Loucy (cell line): Measurements from ENCODE around the gene SRBD1.

Experiments
- H2AFZ ChIP-seq: fragments of 200-600 bp; sonication (generic); 2 replicates; pipeline ENCODE4 v1.6.0; 2016; ENCODE audit warnings: antibody characterized with exemption, mild to moderate bottlenecking, low read length, moderate library complexity
- H3F3A ChIP-seq: fragments of 200-600 bp; 2 replicates; pipeline ENCODE4 v1.6.0; 2016; ENCODE audit warnings: antibody characterized with exemption, low read depth, mild to moderate bottlenecking
- H3K27me3 ChIP-seq: fragments of 200-600 bp; sonication (generic); 2 replicates; pipeline ENCODE4 v1.6.1; 2014; ENCODE audit warnings: low read length, mild to moderate bottlenecking; ENCODE audit not compliant: insufficient read depth, poor library complexity, severe bottlenecking
- H3K36me3 ChIP-seq: fragments of 200-600 bp; sonication (generic); 2 replicates; pipeline ENCODE4 v1.6.1; 2016; ENCODE audit warnings: low read length; ENCODE audit not compliant: insufficient read depth
- H3K4me1 ChIP-seq: fragments of 200-600 bp; sonication (generic); 2 replicates; pipeline ENCODE4 v1.5.1; 2014; ENCODE audit warnings: low read length, mild to moderate bottlenecking; ENCODE audit not compliant: insufficient read depth, poor library complexity, severe bottlenecking
- H3K4me2 ChIP-seq: fragments of 200-600 bp; sonication (generic); 2 replicates; pipeline ENCODE4 v1.6.0; 2014; ENCODE audit warnings: antibody characterized with exemption, low read length, low read depth, mild to moderate bottlenecking; ENCODE audit not compliant: poor library complexity, severe bottlenecking
- H3K4me3 ChIP-seq: fragments of 200-600 bp; sonication (generic); 2 replicates; pipeline ENCODE4 v1.5.1; 2014; ENCODE audit warnings: low read length, mild to moderate bottlenecking, mixed read lengths; ENCODE audit not compliant: poor library complexity, severe bottlenecking
- H3K79me2 ChIP-seq: fragments of 200-600 bp; sonication (generic); 2 replicates; pipeline ENCODE4 v1.6.1; 2014; ENCODE audit warnings: low read length; ENCODE audit not compliant: insufficient read depth
- H3K9ac ChIP-seq: fragments of 200-600 bp; sonication (generic); 2 replicates; pipeline ENCODE4 v1.6.0; 2014; ENCODE audit warnings: mild to moderate bottlenecking, low read depth, low read length, moderate library complexity; ENCODE audit not compliant: poor library complexity, severe bottlenecking
- H3K9me2 ChIP-seq: fragments of 200-600 bp; sonication (generic); replicated peaks from 2 replicates; pipeline ENCODE4 v1.6.1; 2016; ENCODE audit warnings: low read depth, low read length, mixed read lengths
- H3K9me3 ChIP-seq: fragments of 200-600 bp; sonication (generic); 2 replicates; pipeline ENCODE4 v1.6.1; 2014; ENCODE audit warnings: mild to moderate bottlenecking, antibody characterized with exemption, low read length, low read depth; ENCODE audit not compliant: insufficient read depth
- H4K20me1 ChIP-seq: fragments of 200-600 bp; sonication (generic); 2 replicates; pipeline ENCODE4 v1.6.0; 2014; ENCODE audit warnings: antibody characterized with exemption, low read length, mild to moderate bottlenecking; ENCODE audit not compliant: insufficient read depth, poor library complexity, severe bottlenecking
- EZH2phosphoT487 ChIP-seq: fragments of 200-600 bp; IDR thresholded peaks from 2 replicates; pipeline ENCODE4 v1.6.1; 2018; ENCODE audit warnings: antibody characterized with exemption, mild to moderate bottlenecking, moderate library complexity, borderline replicate concordance
- TF ChIP-seq, protein P1 (sequence below): fragments of 200-600 bp; sonication (generic); conservative IDR thresholded peaks from 2 replicates; pipeline ENCODE4 v1.5.1; 2014; ENCODE audit warnings: mild to moderate bottlenecking, antibody characterized with exemption, low read length

The SRBD1 gene

DNA sequence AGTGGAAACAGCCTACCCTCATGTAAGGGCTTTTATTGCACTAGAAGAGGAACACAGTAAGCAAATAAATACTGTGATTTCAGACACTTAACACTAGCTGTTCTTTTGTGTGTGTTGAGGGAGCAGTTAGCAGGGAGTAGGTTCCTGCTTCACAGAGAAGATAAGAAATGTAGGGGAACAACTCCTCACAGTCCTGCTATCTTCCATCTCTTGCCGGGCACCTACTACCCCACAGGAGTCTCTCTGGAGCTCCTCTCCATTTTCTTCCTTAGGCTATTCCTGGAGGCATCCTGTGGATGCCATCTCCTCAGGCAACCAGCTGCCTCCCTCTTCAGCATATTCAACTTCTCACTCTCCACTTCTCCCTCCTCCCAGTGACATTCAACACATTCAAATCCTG is 145.0 kb downstream of the SRBD1 start:
- H3K36me3 ChIP-seq = peaks cover 9% of the 10 kb centered on the region; the same call in 1 of the 2 replicates
- peaks cover 4% of the 10 kb centered on the region for H3K4me1 ChIP-seq
- no peaks in the 10 kb centered on the region for H3F3A ChIP-seq
- TF ChIP-seq, protein P1, sequence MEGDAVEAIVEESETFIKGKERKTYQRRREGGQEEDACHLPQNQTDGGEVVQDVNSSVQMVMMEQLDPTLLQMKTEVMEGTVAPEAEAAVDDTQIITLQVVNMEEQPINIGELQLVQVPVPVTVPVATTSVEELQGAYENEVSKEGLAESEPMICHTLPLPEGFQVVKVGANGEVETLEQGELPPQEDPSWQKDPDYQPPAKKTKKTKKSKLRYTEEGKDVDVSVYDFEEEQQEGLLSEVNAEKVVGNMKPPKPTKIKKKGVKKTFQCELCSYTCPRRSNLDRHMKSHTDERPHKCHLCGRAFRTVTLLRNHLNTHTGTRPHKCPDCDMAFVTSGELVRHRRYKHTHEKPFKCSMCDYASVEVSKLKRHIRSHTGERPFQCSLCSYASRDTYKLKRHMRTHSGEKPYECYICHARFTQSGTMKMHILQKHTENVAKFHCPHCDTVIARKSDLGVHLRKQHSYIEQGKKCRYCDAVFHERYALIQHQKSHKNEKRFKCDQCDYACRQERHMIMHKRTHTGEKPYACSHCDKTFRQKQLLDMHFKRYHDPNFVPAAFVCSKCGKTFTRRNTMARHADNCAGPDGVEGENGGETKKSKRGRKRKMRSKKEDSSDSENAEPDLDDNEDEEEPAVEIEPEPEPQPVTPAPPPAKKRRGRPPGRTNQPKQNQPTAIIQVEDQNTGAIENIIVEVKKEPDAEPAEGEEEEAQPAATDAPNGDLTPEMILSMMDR = no peak
- no peak for TF ChIP-seq EZH2phosphoT487
- no peak overlapping the region for H3K4me3 ChIP-seq
- H3K79me2 ChIP-seq = no peaks in the 10 kb centered on the region; the same call in 1 of the 2 replicates
- H3K27me3 ChIP-seq = no peaks in the 10 kb centered on the region
- no peaks in the 10 kb centered on the region for H3K9me2 ChIP-seq
- H3K9ac ChIP-seq = no peak overlapping the region
- H4K20me1 ChIP-seq = peaks cover 13% of the 10 kb centered on the region
- H3K9me3 ChIP-seq = no peaks in the 10 kb centered on the region
- no peak overlapping the region for H2AFZ ChIP-seq
- no peak overlapping the region for H3K4me2 ChIP-seq

DNA sequence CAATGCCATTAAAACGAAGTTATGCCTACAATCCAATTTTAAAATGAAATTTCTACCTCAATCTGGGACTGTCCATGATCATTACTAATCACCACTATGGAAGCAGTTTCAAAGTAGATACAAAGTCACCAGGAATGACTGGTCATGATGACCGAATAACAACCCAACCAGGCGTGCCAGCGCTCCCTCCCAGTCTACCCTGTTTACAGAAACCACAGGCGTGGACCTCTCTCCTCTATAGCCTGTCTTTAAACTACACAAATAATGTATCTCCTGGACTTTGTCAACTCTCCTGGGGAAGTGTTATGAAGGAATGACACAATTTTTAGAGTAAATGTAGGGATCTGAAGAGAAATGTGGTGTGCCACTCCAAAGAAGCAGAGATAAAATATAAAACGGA is 150.2 kb downstream of the SRBD1 start:
- Histone ChIP-seq H2AFZ (no peak overlapping the region), H3K4me2 (no peak overlapping the region), H3K4me1 (peaks cover 4% of the 10 kb centered on the region), H3K27me3 (no peaks in the 10 kb centered on the region), H3K9me3 (no peaks in the 10 kb centered on the region), H4K20me1 (peaks cover 22% of the 10 kb centered on the region), H3K79me2 (no peaks in the 10 kb centered on the region; the same call in 1 of the 2 replicates), H3K36me3 (peaks cover 16% of the 10 kb centered on the region), H3K4me3 (no peak overlapping the region), H3K9me2 (no peaks in the 10 kb centered on the region), H3F3A (no peaks in the 10 kb centered on the region), H3K9ac (no peak overlapping the region)
- no peak for TF ChIP-seq EZH2phosphoT487
- TF ChIP-seq, protein P1 = no peak

DNA sequence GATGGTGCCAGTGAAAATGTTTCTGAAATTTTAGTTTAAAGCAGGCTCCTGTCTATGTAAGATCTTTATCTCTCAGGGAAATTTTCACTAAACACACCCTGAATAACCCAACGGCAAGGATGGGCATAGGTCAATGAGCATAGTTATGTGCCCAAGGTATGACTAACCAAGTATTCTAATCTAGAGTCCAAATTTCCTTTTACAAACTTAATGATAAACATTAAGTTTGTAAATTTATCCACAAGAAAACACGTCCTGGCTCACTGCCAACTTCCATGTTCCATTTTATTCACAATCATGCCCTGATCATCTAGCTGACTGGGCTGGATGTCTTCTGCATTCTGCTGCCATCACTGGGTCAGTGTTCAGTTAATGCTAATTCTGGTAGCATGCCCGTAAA is 151.2 kb downstream of the SRBD1 start:
- no peaks in the 10 kb centered on the region for H3K27me3 ChIP-seq
- no peak overlapping the region for H3K4me2 ChIP-seq
- H4K20me1 ChIP-seq = peaks cover 22% of the 10 kb centered on the region
- no peak overlapping the region for H3K9ac ChIP-seq
- H3K4me1 ChIP-seq = peaks cover 4% of the 10 kb centered on the region
- no peaks in the 10 kb centered on the region for H3K9me2 ChIP-seq
- H2AFZ ChIP-seq = no peak overlapping the region
- H3K36me3 ChIP-seq = peaks cover 16% of the 10 kb centered on the region
- H3F3A ChIP-seq = no peaks in the 10 kb centered on the region
- no peaks in the 10 kb centered on the region; the same call in 1 of the 2 replicates for H3K79me2 ChIP-seq
- no peak for TF ChIP-seq EZH2phosphoT487
- TF ChIP-seq, protein P1 = no peak
- no peaks in the 10 kb centered on the region for H3K9me3 ChIP-seq
- no peak overlapping the region for H3K4me3 ChIP-seq
